ENCODE results near the gene TANGO2.

The TANGO2 gene

DNA sequence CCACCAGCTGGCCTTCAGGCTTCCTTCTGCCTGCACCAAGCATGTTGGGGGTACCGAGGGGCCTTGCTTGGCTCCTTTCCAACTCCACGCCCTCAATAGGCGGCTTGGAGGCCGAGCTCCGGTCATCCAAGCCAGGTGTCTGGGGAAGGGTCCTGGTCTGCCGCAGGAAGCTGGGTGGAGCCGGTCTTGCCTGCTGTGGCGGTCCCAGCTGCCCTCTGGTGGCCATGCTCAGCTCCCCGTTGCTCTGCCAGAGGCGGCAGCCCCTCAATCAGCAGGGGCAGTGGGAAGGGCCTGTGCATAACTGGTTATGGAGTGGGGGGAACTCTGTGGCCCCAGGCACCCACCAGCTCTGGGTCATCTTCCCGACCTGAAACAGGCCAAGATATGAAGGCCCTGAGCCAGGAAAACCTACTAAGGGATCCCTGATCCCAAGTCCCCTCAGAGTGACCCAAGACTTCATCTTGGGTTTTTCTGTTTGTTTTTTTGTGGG lies 7.5 kb upstream of the TANGO2 start:
- peak; percentile 71 for DNase-seq (ENCODE audit: low spot score)

- no peak for DNase-seq (ENCODE audit: low spot score)
Observed at GRCh38 chr22:20014526-20015186, 6.3 kb upstream of the TANGO2 start.

- DNase-seq (ENCODE audit: low spot score): no peak
Observed at GRCh38 chr22:20015187-20015625, 5.7 kb upstream of the TANGO2 start.

DNA sequence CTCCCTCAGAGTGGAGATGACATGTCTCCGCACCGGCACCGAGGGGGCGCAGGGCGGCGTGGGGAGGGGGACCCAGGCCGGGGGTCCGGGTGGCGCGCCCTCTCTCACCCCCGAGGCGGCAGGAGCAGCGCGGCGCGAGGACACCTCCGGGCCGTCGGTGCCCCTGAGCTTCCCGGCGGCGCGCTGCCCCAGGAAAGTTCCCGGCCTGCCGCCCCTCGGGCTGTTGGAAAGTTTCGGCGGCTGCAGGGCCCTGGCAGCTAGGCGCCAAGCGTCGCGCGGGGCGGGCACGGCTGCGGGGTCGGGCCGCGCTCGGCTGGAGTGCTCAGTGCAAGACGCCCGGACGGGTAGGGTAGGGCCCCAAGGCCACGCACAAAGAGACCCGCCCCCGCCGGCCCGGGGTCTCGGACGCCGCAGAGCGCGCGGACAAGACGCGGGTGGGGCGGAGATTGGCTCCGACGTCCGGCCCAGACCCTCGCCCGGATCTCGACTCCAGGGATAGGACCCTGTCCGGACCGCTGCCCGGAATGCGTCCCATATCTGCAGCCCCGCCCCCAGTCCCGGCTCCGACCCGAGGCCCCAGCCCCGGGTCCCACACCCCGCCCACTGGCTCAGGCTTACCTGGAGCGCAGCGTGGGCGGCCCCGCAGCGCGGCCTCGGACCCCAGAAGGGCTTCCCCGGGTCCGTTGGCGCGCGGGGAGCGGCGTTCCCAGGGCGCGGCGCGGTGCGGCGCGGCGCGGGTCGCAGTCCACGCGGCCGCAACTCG lies 4.8 kb upstream of the TANGO2 start:
- no peak for DNase-seq (ENCODE audit: low spot score)

GRCh38 chr22:20016734-20017621 lies 3.9 kb upstream of the TANGO2 start, which contains the start of gene ARVCF:
TSS of gene ARVCF (minus strand) at chr22:20016823. CDS start at chr22:19990794, 26,029 bp downstream.
- peak; percentile 100 for DNase-seq (ENCODE audit: low spot score)

DNA sequence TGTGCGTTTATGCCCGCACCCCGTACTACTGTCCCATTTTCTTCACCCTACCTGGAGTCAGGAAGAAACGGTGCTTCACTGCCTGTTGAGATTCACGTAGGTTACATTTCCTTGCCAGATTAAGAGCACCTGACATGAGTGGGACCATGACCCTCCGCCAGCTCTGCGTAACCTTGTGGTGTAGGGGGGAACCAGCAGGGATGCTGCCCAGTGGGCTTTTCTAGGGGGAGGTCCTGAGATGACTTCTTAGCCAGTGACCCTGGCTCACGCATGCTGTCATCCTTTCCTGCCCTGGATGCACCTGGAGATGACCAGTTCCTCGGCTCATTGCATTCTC lies 3.3 kb upstream of the TANGO2 start:
- DNase-seq (ENCODE audit: low spot score): no peak

DNA sequence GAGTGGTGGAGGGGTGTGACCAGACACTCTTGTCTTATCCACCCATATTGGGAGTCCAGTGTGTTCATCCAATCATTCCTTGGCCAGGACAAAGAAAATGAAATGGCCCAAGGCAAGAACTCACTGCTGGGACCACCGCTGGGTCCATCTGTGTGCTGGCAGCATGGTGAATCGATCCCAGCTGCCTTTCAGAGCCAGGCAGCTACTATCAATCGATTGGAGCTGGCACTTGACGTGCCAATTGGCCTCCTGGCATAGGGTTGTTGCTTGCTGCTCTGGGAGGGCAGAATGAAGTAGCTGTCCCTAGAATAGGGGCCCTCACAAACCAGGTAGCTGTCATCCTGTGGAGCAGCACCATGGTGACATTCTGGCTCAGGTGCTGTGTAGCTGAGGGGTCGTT lies 2.9 kb upstream of the TANGO2 start:
- DNase-seq (ENCODE audit: low spot score): no peak

DNA sequence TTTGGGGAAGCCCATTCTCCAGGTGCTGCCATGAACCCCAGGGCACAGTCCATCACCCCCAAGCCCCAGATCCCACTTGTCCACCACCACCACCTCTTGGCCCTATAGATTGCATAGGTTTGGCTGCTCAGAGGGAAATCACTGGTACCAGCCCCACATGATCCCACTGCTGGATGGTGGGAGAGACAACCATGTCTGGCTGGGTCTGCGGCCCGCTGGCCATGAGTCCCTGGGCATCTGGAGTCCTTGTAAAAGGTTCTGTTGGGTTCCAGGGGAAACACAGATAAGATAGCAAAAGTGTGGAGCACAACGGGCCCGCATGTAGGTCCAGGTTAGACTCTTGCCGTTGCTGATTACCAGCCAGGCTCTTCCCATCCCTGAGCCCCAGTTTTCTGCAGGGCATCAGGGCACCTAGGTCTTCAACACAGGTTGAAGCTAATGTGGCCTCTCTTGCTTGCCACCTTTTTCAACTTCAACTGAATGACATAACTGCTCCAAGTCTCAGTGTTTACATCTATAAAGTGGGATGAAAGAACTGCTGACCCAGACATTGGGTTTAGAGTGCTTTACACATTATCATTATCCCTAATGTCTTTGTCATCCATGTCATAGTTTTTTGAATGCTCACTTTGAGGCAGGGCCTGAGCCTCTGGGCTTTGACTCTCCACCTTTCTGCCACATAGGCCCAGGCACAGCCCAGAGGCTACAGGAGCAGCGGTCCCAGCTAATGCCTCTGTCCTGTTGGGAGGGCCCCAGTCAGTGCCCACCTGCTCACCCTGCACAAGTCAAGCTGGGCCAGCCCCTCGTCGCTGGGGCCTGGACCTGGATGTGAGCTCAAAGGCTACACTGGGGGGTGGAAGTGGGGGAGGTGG lies 1.0 kb upstream of the TANGO2 start:
- DNase-seq (ENCODE audit: low spot score): no peak

DNA sequence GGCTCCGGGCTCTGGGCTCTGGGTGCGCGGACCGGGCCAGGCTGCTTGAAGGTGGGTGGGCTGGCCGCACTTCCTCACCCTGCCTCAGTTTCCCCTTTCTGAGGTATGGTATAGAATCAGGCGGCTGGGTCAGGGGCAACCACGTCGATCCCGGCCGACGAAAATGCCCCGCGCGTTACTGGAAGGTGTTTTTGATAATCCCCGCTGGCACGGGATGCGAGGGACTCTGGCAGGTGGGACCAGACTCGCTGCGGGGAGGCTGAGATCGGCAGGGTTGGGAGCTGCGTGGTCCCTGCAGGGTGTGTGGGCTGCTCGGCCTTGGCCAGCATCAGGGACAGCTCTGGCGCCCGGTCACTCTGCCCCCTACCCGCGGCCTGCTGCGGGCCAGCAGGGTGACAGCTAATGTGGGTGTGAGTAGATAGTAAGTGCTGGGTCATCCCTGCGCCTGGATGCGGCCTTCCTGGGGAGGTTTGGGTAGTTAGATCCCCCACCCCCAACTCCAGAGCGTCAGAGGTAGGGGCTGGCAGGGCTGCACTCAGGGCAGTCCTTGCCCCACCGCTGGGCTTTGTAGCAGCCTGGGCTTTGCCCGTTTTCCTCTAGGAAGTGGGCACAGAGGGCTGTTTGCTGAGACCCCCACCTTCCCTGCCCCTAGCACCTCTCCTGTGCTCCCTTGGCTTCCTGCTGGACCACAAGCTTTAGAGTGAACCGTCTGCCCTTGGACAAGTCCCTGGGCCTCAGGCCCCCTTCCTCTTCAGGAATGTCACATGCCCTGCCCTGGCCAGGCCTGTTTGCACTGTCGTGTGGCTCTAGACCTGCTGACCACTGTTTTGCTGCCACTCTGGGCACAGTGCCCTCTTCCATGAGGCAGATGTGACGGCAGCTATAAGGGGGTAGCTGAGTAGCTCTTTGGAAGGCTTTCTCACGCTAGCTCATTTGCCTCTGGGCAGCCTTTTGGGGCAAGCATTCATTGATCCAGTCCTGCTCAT lies 579 bp downstream of the TANGO2 start:
- DNase-seq (ENCODE audit: low spot score): peak; percentile 66

DNA sequence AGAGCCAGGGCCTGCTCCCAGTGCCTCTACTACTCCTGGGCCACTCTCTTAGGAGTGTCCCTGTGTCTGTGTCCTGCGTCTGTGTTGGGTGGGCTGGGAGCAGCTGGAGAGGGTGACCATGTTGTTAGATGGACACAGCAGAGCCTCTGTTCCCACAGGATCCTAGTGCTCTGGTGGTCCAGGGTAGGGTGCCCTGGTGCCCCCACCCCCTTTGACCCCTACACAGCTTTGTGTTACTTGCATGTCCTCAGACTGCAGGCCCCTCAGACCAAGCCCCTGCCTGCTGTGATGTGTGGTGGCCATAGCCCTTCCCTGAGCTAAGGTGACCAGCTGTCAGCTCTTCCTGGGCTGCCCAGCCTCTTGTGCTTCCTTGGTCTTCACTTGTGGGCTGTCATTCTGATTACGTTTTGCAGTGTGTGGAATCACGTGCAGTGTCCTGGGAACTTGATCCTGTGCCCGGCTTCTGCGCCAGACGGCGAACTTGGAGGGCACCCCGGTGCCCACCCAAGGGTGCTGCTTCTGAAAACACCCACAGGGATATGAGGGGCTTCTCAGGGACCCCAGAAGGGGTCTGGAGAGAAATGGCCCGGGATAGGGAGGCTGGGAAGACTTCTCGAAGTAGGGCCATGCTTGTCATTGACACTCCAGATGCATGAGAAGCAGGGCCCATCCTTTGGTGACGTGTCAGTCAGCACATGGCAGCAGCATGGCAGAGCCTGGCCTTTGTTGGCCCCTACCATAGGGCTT lies 1.5 kb downstream of the TANGO2 start:
- DNase-seq (ENCODE audit: low spot score): no peak

DNA sequence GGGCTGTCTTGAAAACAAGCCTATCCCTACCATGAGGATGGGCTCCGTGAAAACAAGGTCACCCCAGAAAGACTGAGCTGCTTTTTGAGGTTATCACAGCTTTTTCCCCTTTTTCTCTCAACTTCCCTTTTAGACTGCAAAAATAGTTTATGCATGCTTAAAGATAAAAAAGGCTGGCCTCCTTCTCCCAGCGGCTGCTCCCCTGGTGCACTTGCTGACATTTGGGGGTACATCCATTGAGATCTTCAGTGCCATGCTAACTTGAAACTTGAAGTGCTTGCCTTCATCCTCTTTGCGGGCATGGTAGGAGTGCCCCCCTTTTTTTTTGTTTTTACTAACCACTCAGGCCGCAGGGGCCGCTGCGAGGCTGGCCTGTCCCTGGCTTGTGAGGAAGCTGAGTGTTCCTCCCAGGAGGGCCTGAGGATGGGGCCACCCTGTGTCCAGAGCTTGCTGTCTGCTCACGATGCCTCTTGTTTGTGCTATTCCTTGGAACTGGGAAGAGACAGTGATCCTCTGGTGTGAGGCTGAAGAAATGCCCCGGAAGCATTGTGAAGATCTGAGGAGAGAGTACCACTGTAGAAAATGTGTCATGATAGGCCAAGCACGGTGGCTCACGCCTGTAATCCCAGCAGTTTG lies 2.2 kb downstream of the TANGO2 start:
- DNase-seq (ENCODE audit: low spot score): no peak

DNA sequence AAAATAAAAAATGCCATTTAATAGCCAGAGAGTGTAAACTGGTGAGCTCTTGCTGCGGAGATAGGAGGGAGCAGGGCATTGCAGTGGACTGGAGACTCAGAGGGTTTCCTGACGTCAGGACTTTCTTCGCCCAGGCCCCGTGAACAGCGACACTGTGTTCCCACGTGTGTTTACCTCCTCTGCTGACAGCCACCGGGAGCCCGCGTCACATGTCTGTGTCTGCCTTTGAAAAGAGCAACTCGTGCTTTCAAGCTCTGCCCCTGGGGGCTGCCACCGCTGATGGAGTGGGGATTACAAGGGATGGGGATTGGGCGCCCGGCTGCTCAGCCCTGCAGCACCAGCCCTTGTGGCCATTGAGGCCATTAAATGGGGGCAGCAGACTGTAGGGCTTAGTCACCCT lies 3.3 kb downstream of the TANGO2 start:
- DNase-seq (ENCODE audit: low spot score): no peak

DNA sequence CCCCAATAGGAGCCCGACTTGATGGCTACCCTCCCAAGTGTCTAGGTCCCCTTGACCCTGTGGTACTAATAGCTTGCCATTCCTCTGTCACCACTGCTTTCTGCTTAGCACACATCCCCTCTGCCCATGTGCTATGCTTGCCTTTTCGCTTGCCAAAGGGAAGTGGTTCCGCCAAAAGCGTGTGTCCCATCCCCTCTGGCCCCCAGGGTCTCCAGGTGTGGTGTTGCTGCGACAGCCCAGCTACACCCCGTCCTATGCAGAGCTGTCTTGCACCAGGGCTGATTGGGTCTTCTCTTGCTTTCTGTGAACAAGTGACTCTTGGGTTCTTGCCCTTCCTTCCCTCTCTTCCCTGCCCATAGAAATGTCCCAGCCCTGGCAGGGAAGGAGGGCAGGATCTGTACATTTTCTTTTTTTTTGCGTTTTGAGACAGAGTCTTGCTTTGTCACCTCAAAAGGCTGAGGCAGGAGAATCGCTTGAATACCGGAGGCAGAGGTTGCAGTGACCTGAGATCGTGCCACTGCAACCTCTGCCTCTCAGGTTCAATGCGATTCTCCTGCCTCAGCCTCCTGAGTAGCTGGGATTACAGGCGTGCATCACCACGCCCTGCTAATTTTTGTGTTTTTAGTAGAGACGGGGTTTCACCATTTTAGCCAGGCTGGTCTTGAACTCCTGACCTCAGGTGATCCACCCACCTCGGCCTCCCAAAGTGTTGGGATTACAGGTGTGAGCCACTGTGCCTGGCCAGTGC lies 3.9 kb downstream of the TANGO2 start:
- no peak for DNase-seq (ENCODE audit: low spot score)

GRCh38 chr22:20025401-20026203 lies 4.7 kb downstream of the TANGO2 start:
- DNase-seq (ENCODE audit: low spot score): no peak

GRCh38 chr22:20026204-20026908 lies 5.4 kb downstream of the TANGO2 start:
- no peak for DNase-seq (ENCODE audit: low spot score)

DNA sequence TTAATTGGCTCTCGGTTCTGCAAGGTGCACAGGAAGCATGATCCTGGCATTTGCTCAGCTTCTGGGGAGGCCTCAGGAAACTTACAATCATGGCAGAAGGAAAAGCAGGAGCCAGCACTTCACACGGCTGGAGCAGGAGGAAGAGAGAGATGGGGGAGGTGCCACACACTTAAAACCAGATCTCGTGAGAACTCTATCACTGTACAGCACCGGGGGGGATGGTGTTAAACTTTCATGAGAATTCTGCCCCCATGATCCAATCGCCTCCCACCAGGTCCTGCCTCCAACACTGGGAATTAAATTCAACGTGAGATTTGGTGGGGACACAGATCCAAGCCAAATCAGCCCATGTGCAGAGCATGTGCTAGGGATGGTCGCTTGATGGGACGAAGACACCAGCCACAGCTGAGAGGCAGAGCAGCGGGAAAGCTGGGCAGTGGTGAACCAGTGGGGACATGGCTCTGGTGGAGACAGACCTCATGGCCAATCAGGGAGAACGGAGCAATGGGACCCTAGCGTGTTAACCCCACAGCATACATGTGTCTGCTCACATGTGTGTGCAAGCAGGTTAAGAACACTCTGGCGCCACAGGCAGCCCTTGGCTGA lies 6.2 kb downstream of the TANGO2 start:
- no peak for DNase-seq (ENCODE audit: low spot score)

All from hepatic stellate cell (primary cell).